Hematopoietic multipotent progenitor cell treated with erythropoietin and hydrocortisone succinate and interleukin-3 and kit ligand, for 17 days (in vitro differentiated cells): Measurements from ENCODE around the gene SLC39A7.
"Not testable (repeated sequence)": the region's sequence is repeated elsewhere in the genome, so short reads cannot be mapped to it uniquely, and the experiment has no call there.

Source experiments
- DNase-seq: peaks from one replicate; pipeline ENCODE4 v3.0.0-alpha.2; 2015; ENCODE audit warnings: low spot score

The SLC39A7 gene

GRCh38 chr6:33205191-33206026 lies 4.7 kb downstream of the SLC39A7 start:
- peak; percentile 26 for DNase-seq

GRCh38 chr6:33206027-33206863 lies 5.6 kb downstream of the SLC39A7 start:
- no peak for DNase-seq

GRCh38 chr6:33206864-33207551 lies 6.3 kb downstream of the SLC39A7 start:
- DNase-seq = no peak

GRCh38 chr6:33207552-33208090 lies 7.0 kb downstream of the SLC39A7 start:
- DNase-seq = no peak

GRCh38 chr6:33208091-33208967 lies 7.7 kb downstream of the SLC39A7 start, which contains the start of gene RING1:
TSS of gene RING1 (plus strand) at chr6:33208500. CDS start at chr6:33208823, 323 bp downstream.
- peak; percentile 88 for DNase-seq

GRCh38 chr6:33209856-33210255 lies 9.2 kb downstream of the SLC39A7 start:
- DNase-seq = no peak

GRCh38 chr6:33211136-33211535 lies 10.5 kb downstream of the SLC39A7 start:
- DNase-seq = no peak

- no peak for DNase-seq
Measured at GRCh38 chr6:33211666-33212422, 11.2 kb downstream of the SLC39A7 start.

GRCh38 chr6:33212857-33213165 lies 12.1 kb downstream of the SLC39A7 start:
- no peak for DNase-seq

GRCh38 chr6:33213166-33213988 lies 12.7 kb downstream of the SLC39A7 start:
- no peak for DNase-seq

- DNase-seq = no peak
Measured at GRCh38 chr6:33213989-33214335, 13.3 kb downstream of the SLC39A7 start.

- DNase-seq = no peak
Measured at GRCh38 chr6:33215271-33216116, 14.8 kb downstream of the SLC39A7 start.

- no peak for DNase-seq
Measured at GRCh38 chr6:33216117-33216649, 15.5 kb downstream of the SLC39A7 start.

GRCh38 chr6:33217246-33217645 lies 16.6 kb downstream of the SLC39A7 start:
- DNase-seq = no peak

- no peak for DNase-seq
Measured at GRCh38 chr6:33217681-33218080, 17.0 kb downstream of the SLC39A7 start.

GRCh38 chr6:33226503-33227120 lies 25.9 kb downstream of the SLC39A7 start:
- DNase-seq = not testable (repeated sequence)

GRCh38 chr6:33235221-33235634 lies 34.6 kb downstream of the SLC39A7 start:
- no peak for DNase-seq

GRCh38 chr6:33236328-33236727 lies 35.7 kb downstream of the SLC39A7 start:
- DNase-seq = no peak
